ENCODE results near the gene MS4A15.
"Not testable (repeated sequence)": the region's sequence is repeated elsewhere in the genome, so short reads cannot be mapped to it uniquely, and the experiment has no call there.

The MS4A15 gene

DNA sequence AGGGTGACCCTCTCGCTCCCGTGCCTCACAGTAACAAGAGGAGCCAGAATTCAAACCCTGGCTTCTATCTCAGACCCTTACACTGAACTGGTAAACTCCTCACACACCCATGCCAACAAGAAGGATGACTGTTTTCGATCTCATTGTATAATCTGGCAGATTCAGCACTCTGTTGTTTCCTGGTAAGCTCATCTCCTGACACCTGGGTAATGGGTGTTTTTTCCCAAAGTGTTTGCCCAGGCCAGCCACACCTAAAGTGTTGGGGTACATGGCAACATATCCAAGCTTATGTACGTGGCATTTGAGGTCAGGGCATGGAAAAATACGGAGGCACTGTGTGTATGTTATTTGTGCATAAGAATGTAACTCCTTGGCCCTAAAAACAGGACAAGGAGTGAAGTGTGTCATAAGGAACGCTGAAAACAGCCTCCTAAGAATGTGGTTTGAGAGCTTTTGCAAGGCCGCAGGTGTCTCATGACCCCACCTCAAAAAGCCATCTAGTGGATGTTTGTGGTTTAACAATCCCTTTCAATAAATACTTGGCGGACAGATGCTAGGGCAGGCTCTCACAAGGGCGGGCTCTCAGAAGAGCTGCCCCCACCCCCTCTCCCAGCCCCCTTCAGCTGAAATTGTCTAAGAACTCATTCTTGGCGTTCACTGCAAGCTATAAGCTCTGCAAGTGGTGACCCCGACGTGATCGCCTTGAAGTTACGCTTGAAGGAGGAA, at the start of gene MS4A15:
Gene MS4A15, plus strand, starts transcription at position 561 of the 726 bp plus-strand sequence. CDS start 6,867 bp downstream, outside the sequence.
- Histone ChIP-seq H3K36me3 (ENCODE audit: insufficient read depth, low read length) (no peaks in the 10 kb centered on the region), H3K4me1 (ENCODE audit: insufficient read depth, low read length) (0 out of 2 replicates have a peak, but pooled peaks cover 3% of the 10 kb centered on the region), H3K9me3 (ENCODE audit: control insufficient read depth, insufficient read depth, low read length) (no peaks in the 10 kb centered on the region), H3K9ac (ENCODE audit: low read depth, low read length) (no peak within 1 kb of the TSS)

DNA sequence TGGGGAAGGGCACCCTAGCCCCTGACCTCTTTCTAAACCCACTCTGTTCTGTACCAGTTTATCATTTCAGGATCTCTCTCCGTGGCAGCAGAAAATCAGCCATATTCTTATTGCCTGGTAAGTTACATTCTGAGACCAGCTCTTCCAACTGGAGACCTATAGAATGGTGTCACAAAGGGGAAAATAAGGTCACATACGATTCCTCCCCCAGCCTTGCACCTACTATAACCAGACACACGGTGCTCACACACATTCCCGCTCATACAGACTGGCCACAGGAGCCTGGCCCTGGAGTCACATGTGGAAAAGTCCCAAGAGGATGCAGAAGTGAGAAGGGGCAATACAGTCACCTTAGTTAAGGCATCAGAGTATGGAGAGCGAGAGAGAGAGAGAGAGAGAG, 49.7 kb upstream of the MS4A15 start:
- Histone ChIP-seq H3K9ac (ENCODE audit: low read depth, low read length) (no peak overlapping the region), H3K36me3 (ENCODE audit: insufficient read depth, low read length) (no peaks in the 10 kb centered on the region), H3K9me3 (ENCODE audit: control insufficient read depth, insufficient read depth, low read length) (no peaks in the 10 kb centered on the region)

DNA sequence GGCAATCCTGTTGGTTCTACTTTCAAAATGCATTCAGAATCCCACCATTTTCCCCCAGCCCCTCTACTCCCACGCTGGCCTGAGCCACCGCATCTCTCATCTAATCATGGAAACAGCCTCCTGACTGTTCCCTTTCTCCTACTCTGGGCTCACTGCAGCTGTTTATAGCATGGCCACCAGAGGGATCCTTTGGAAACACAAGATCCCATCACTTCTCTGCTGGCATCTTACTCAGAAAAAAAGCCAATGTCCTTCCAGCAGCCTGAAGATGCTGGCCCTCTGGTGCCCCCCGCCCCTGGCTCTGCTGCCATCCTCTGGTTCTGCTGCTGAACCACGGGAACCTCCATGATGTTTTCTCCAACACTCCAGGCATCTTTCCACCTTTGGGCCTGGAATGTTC, 46.2 kb upstream of the MS4A15 start:
- H3K9ac ChIP-seq (ENCODE audit: low read depth, low read length), result no peak overlapping the region

More for the DNA sequence above, 49.7 kb upstream of the MS4A15 start:
- H3K4me1 ChIP-seq (ENCODE audit: insufficient read depth, low read length), result no peaks in the 10 kb centered on the region

GRCh38 chr11:60711276-60711675, 45.4 kb upstream of the MS4A15 start:
- no peaks in the 10 kb centered on the region for H3K36me3 ChIP-seq (ENCODE audit: insufficient read depth, low read length)
- no peak overlapping the region for H3K9ac ChIP-seq (ENCODE audit: low read depth, low read length)
- H3K4me1 ChIP-seq (ENCODE audit: insufficient read depth, low read length), result no peaks in the 10 kb centered on the region

More for the DNA sequence above, 46.2 kb upstream of the MS4A15 start:
- H3K4me1 ChIP-seq (ENCODE audit: insufficient read depth, low read length), result no peaks in the 10 kb centered on the region
- H3K9me3 ChIP-seq (ENCODE audit: control insufficient read depth, insufficient read depth, low read length), result no peaks in the 10 kb centered on the region
- no peaks in the 10 kb centered on the region for H3K36me3 ChIP-seq (ENCODE audit: insufficient read depth, low read length)

GRCh38 chr11:60713423-60713822, 43.2 kb upstream of the MS4A15 start:
- not testable (repeated sequence) for H3K9me3 ChIP-seq (ENCODE audit: control insufficient read depth, insufficient read depth, low read length); H3K4me1 ChIP-seq (ENCODE audit: insufficient read depth, low read length); H3K9ac ChIP-seq (ENCODE audit: low read depth, low read length); H3K36me3 ChIP-seq (ENCODE audit: insufficient read depth, low read length)

More at GRCh38 chr11:60711276-60711675, 45.4 kb upstream of the MS4A15 start:
- no peaks in the 10 kb centered on the region for H3K9me3 ChIP-seq (ENCODE audit: control insufficient read depth, insufficient read depth, low read length)

GRCh38 chr11:60717956-60718355, 38.7 kb upstream of the MS4A15 start:
- H3K9ac ChIP-seq (ENCODE audit: low read depth, low read length), result no peak overlapping the region
- peaks cover 8% of the 10 kb centered on the region; the same call in 1 of the 2 replicates for H3K9me3 ChIP-seq (ENCODE audit: control insufficient read depth, insufficient read depth, low read length)
- no peaks in the 10 kb centered on the region for H3K36me3 ChIP-seq (ENCODE audit: insufficient read depth, low read length)
- no peaks in the 10 kb centered on the region for H3K4me1 ChIP-seq (ENCODE audit: insufficient read depth, low read length)

DNA sequence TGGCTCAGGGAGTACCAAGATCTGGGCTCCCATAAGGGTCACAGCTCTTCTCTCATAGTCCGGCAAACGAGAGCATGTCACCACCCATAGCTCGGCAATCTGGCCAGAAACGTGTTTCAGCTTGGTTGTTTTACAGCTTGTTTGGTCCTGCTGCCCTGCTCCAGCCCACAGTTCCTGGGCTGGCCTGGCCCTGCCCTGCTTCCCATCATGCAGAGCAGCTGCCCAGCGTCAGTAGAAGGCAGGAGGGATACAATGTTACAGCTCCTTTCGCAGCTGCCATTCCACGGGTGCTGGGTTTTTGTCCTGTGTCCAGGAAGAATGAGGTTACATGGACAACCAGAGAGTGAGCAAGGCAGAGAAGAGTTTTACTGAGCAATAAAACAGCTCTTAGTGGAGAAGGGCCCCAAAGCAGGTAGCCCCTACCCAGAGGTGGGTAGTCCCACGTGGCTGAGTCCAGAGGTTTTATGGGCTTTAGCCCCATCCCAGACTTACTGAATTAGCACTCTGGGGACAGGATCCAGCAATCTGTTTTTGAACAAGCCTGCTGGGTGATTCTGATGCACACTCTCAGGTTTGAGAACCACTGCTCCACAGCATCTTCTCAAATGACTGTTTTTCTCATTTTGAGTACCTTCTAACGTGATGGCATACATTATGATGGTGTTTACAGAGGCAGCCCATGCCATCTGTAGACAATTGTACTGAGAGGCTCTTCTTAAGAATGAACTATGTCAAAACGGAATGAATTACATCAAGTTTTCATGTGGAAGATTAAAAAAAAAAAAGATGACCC, 37.9 kb upstream of the MS4A15 start:
- no peaks in the 10 kb centered on the region for H3K36me3 ChIP-seq (ENCODE audit: insufficient read depth, low read length)
- peaks cover 8% of the 10 kb centered on the region; the same call in 1 of the 2 replicates for H3K9me3 ChIP-seq (ENCODE audit: control insufficient read depth, insufficient read depth, low read length)
- no peak overlapping the region for H3K9ac ChIP-seq (ENCODE audit: low read depth, low read length)
- H3K4me1 ChIP-seq (ENCODE audit: insufficient read depth, low read length), result no peaks in the 10 kb centered on the region

DNA sequence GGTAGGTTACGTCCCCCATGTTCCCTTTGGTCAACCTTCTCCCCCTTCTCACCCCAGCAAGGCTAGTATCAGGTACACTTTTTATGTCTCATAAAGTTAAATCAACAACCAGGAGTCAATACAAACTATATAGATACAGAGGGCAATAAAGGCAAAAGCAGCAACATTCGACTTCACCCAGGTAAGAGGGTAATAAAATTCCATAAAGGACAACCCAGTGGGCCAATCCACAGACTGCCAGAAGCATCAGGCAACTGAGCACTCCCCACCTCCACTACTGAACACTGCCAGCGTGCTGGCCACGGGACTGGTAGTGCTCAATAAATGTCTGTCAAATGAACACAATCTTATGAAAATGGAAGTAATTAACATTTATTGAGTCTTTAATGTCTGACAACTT, 37.3 kb upstream of the MS4A15 start:
- peaks cover 8% of the 10 kb centered on the region; the same call in 1 of the 2 replicates for H3K9me3 ChIP-seq (ENCODE audit: control insufficient read depth, insufficient read depth, low read length)
- H3K4me1 ChIP-seq (ENCODE audit: insufficient read depth, low read length), result no peaks in the 10 kb centered on the region
- H3K36me3 ChIP-seq (ENCODE audit: insufficient read depth, low read length), result no peaks in the 10 kb centered on the region
- H3K9ac ChIP-seq (ENCODE audit: low read depth, low read length), result no peak overlapping the region

DNA sequence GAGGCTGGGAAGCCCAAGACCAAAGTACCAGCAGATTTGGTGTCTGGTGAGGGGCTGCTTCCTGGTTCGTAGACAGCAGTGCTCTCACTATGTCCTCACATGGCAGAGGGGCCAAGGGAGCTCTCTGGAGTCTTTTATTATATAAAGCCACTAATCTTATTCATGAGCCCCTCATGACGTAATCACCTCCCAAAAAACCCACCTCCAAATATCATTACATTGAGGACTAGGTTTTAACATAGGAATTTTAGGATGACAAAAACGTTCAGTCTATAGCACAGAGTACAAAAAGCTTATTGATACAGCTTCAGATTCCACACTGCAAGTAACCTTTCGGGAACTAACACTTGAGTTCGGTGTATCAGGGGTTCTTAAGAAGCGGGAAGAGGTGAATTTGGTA, 36.2 kb upstream of the MS4A15 start:
- no peak overlapping the region for H3K9ac ChIP-seq (ENCODE audit: low read depth, low read length)
- H3K36me3 ChIP-seq (ENCODE audit: insufficient read depth, low read length), result no peaks in the 10 kb centered on the region
- no peaks in the 10 kb centered on the region for H3K4me1 ChIP-seq (ENCODE audit: insufficient read depth, low read length)
- peaks cover 8% of the 10 kb centered on the region; the same call in 1 of the 2 replicates for H3K9me3 ChIP-seq (ENCODE audit: control insufficient read depth, insufficient read depth, low read length)

- H3K4me1 ChIP-seq (ENCODE audit: insufficient read depth, low read length), result no peaks in the 10 kb centered on the region
- no peak within 1 kb of the TSS for H3K9ac ChIP-seq (ENCODE audit: low read depth, low read length)
Measured at GRCh38 chr11:60724420-60724819, 32.2 kb upstream of the MS4A15 start, which contains the start of gene MS4A18. Gene MS4A18, plus strand, starts transcription at chr11:60724720.

GRCh38 chr11:60725592-60725991, 31.1 kb upstream of the MS4A15 start:
- Histone ChIP-seq H3K9ac (ENCODE audit: low read depth, low read length) (no peak overlapping the region), H3K4me1 (ENCODE audit: insufficient read depth, low read length) (no peaks in the 10 kb centered on the region), H3K9me3 (ENCODE audit: control insufficient read depth, insufficient read depth, low read length) (no peaks in the 10 kb centered on the region), H3K36me3 (ENCODE audit: insufficient read depth, low read length) (no peaks in the 10 kb centered on the region)

More at GRCh38 chr11:60724420-60724819, 32.2 kb upstream of the MS4A15 start, which contains the start of gene MS4A18:
- Histone ChIP-seq H3K36me3 (ENCODE audit: insufficient read depth, low read length) (no peaks in the 10 kb centered on the region), H3K9me3 (ENCODE audit: control insufficient read depth, insufficient read depth, low read length) (no peaks in the 10 kb centered on the region)

DNA sequence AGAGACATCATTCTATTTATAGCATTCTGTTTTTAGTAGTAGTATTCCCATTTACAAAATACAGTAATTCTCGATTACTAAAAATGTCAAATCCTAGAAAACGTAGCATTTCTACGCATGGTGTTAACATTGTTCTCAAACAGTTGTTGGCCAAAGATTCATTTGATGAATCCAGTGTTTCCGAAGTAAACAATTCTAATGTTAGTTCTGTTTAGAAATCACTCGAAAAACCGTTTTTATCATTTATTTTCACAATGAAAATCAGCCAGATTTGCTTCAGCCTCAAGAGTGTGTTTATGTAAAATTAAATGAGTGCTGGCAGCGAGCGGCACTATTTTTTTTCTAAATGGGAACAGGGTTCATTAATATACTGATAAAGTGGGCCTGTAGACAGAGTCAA, 25.1 kb upstream of the MS4A15 start:
- Histone ChIP-seq H3K9ac (ENCODE audit: low read depth, low read length) (no peak overlapping the region), H3K9me3 (ENCODE audit: control insufficient read depth, insufficient read depth, low read length) (no peaks in the 10 kb centered on the region), H3K36me3 (ENCODE audit: insufficient read depth, low read length) (no peaks in the 10 kb centered on the region), H3K4me1 (ENCODE audit: insufficient read depth, low read length) (no peaks in the 10 kb centered on the region)

- Histone ChIP-seq H3K9ac (ENCODE audit: low read depth, low read length) (no peak overlapping the region), H3K4me1 (ENCODE audit: insufficient read depth, low read length) (no peaks in the 10 kb centered on the region), H3K36me3 (ENCODE audit: insufficient read depth, low read length) (no peaks in the 10 kb centered on the region), H3K9me3 (ENCODE audit: control insufficient read depth, insufficient read depth, low read length) (no peaks in the 10 kb centered on the region)
Measured at GRCh38 chr11:60734279-60734678, 22.4 kb upstream of the MS4A15 start.

DNA sequence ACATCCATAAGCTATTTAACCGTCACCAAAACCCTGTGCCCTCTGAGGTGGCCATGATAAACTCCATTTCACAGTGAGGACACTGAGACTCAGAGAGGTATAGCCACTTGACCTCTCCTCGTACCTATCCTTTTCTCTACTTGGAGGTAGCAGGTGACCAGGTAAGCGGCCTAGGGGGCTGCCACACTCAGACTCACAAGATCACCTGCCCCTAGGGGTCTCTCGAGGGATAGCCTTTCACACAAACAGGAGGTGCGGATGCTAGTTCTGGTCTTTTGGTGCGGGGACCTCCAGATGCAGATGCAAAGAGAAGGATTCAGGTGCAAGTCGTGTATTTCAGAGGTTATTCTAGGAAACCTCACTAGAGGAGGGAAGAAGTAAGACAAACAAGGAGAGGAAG, 17.6 kb upstream of the MS4A15 start:
- Histone ChIP-seq H3K9ac (ENCODE audit: low read depth, low read length) (no peak overlapping the region), H3K36me3 (ENCODE audit: insufficient read depth, low read length) (no peaks in the 10 kb centered on the region), H3K9me3 (ENCODE audit: control insufficient read depth, insufficient read depth, low read length) (no peaks in the 10 kb centered on the region), H3K4me1 (ENCODE audit: insufficient read depth, low read length) (no peaks in the 10 kb centered on the region)

Data from ES-I3 (cell line).